ENCODE measurements around the gene LUM.
"Not testable (repeated sequence)": the region's sequence is repeated elsewhere in the genome, so short reads cannot be mapped to it uniquely, and the experiment has no call there.

Gene LUM

GRCh38 chr12:91109581-91110310 lies 1.5 kb downstream of the LUM start:
- DNase-seq, result no peak

- peak; percentile 69 for DNase-seq
Measured at GRCh38 chr12:91109148-91109564, 2.1 kb downstream of the LUM start.

GRCh38 chr12:91108196-91108755 lies 3.0 kb downstream of the LUM start:
- no peak for DNase-seq

DNA sequence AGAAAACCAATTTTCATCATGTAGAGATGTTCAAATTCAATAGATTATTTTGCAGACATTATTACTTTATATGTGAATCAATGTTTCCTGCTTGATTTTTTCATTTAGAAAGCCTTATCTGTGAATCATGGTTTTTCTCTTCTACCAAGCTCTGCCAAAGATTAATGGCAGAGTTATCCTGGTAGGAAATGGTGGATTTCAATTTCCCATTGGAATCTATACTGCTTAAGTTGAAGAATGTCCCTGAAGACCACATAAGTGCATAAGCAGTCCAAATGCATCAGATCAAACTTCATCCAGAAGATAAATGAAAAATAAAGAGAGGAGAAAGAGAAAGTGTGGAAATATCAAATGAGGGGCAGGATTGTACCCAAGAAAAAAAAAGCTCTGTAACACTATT lies 5.0 kb downstream of the LUM start:
- DNase-seq, result no peak

- no peak for DNase-seq
Measured at GRCh38 chr12:91105807-91106206, 5.5 kb downstream of the LUM start.

DNA sequence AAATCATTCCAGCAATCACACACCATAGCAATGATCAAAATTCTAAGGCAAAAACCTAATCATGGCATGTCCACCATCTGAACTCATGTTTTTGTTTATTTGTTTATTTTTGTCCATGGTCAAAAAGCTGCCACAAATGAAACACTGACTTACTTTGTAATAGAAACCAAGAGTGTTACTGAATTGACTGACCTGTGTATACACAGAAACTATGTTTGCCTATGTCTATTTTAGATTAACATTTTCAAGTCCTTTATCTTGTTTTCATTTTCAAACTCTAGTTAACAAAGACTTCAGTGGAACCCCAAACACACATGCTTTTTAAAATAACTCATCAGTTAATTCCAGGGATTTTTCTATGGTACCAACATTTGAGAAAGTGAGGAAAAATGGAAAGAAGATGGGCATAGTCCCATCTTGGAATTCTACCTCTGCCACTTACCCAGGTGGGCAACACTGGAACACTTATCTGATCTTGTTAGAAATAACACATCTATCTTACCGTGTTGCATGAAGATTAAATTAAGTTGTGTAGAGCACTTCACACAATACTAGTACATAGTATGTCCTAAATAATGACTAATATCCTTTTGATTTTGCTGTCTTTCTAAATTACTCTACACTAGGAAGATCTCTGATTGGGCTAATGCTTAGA lies 6.4 kb downstream of the LUM start:
- DNase-seq, result no peak

DNA sequence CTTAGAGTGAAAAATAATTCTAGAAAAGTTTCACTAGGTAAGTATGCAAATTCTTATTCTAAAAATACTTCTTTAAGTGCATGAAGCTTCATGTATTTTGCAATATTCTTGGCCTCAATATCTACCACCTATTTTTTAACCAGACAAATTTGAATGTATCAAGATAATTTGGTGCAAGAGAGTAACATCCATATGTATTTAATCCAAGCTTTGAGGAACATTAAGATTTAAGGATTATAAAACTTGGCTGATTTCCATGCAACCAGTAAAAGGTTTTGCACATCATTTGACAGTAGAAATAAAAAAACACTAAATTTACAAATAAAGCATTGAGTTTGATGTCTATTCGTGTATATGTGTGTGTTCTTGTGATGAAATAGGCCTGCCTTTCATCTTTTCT lies 7.7 kb downstream of the LUM start:
- no peak for DNase-seq

DNA sequence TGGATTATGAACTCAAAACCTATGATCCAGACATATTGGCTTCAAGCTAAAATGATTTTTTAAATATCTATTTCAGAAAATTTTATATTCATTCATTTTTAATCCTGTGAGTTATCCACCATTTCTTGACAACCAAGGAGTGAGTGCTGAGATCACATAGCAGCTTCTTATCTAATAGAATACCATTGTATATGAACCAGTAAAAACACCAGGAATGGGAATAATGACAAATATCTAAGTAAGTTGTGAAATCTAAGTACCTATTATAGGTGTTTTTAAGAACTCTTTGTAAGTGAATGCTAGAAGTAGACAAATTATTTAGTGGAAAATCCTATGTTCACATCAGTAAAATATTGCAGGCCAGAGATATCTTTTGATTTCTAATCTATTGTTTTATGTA lies 8.2 kb downstream of the LUM start:
- DNase-seq, result no peak

GRCh38 chr12:91100906-91101305 lies 10.4 kb downstream of the LUM start:
- no peak for DNase-seq

- DNase-seq, result no peak
Measured at GRCh38 chr12:91099836-91100235, 11.5 kb downstream of the LUM start.

DNA sequence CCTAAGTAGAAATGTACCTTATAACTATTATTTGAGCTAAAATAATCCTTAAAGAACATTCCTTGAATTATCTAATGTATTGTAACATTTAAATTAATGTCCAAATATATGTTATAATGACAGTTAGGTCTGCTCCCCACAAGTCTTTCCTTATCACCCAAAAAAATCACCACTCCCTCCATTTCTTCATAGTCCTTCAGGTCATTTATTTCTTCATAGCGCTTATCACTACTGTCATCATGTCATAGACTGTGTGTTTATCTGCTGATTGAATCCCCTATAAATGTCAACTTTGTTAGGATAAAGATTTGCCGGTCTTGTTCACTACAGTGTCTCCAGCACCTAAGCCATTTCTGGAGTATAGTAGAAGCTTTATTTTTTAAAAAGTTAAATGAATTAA lies 12.0 kb downstream of the LUM start:
- DNase-seq, result no peak

DNA sequence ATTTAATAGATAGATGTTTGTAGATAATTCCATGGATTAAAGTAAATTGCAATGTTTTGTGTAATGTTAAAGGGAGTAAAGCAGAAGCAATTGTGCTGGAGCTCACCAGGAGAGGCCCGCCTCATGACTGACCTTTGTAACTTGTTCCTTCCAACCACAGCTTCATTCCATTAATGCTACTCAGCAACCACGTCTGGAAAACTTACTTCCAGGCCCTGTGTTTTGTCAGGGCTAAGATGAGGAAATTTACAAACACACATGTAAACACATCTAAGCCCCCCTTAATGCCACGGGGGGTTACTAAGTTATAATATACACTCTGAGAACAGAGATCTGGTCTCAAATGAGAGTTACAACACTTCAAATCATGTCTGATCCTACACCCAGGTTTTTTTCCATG lies 12.4 kb downstream of the LUM start:
- DNase-seq, result no peak

- DNase-seq, result no peak
Measured at GRCh38 chr12:91098461-91098860, 12.8 kb downstream of the LUM start.

DNA sequence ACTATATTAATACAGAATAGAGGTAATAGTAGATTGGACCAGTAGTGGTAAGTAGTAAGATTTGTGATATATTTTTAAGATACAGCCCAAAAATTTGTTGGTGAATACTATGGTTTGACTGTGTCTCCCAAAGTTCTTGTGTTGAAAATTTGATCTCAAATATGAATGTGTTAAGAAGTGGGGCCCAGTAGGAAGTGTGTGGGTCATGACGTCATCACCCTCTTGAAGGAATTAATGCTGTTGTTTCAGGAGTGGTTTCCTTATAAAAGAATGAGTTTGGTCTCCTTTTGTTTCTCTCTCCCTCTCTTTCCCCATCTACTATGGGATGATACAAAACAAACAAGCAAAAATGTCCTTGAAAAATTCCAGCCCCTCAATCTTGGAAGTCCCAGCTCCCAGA lies 16.3 kb downstream of the LUM start:
- no peak for DNase-seq

- no peak for DNase-seq
Measured at GRCh38 chr12:91094032-91094662, 17.1 kb downstream of the LUM start.

DNA sequence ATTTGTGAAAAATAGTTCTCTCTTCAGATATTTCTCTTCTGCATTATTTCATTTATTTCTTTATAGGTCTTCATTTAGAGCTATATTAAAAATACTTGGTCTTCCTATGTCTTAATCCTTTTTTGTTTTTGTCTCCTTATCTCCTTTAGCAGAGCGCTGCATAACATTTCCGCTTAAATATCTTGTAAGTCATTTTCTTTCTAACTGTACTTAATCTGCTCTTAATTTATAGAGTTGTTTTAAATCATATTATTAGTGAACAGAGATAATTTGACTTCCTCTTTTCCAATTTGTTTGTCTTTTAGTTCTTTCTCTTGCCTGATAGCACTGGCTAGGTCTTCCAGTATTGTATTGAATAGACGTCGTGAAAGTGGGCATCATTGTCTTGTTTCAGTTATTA lies 18.0 kb downstream of the LUM start:
- no peak for DNase-seq

DNA sequence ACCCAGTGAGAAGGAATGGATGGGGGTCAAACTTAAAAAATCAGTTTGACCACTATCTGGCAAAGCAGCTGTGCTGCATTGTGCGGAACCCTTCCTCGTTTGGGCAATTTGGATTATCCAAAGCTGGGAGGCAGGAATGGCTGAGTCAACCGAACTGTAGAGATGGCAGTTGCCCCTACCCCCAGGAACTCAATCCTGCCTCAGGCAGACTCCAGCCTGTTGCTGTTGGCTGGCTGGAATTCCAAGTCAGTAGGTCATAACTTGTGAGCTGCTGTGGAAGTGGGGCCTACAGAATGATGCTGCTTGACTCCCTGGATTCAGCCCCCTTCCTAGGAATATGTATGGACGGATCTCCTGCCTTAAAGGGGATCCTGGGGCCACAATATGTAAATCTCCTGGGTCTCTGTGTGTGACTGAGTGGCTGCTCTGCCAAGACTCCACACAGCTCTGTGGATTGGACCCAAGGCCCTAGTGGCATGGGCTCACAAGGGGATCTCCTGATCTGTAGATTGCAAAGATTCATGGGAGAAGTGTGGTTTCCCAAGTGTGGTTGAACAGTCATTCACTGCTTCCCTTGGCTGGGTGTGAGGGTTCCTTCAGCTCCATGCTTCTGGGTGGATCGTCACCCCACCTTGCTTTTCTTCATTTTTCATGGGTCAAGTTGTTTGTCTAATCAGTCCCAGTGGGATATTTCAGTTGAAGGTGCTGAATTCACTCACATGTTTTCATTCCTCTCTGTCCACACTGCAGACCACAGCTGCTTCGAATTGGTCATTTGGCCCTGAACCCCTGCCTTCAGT lies 19.2 kb downstream of the LUM start:
- DNase-seq, result no peak

DNA sequence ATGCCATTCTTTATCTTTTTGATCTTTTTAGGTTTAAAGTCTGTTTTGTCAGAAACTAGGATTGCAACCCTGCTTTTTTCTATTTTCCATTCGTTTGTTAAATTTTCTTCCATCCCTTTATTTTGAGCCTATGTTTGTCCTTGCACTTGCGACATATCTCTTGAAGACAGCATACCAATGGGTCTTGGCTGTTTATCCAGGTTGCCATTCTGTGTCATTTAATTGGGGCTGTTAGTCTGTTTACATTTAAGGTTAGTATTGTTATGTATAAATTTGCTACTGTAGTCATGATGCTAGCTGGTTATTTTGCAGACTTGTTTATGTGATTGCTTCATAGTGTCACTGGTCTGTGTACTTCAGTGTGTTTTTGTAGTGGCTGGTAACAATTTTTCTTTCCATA lies 21.3 kb downstream of the LUM start:
- not testable (repeated sequence) for DNase-seq

GRCh38 chr12:91080041-91080440 lies 31.3 kb downstream of the LUM start:
- DNase-seq, result no peak

- DNase-seq, result no peak
Measured at GRCh38 chr12:91078501-91078900, 32.8 kb downstream of the LUM start.

DNA sequence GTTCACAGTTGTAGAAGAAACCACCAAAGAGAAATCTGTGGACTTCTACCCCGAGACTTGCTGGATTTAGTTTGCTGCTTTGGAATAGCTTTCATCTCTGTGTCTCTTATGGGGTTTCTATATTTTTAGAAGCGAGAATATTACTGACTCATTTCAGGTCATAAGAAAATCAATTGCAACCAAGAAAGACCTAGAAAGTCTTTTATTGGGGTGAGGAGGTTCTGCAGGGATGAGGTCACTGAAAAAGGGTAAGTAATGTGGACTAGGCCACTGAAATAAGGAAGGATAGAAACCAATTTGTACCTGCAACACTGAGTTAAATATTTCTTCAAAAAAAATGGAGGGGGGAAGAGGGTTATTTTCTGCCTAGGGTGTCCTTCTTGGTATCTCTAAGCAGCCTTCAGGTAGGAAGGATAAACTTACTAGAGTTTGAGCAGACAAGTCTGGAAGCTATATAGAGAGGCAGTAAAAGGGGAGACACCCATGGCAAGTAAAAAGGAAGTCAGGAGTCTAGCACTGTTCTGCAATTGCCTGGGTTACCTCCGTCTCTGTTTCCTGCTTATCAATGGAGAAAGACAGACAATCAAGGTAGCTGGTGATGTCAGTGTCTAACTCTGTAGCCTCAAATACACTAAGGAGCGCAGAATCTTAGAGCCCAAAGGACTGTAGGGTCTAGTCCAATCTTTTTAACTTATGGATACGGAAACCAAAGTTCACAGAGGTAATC lies 33.9 kb downstream of the LUM start:
- no peak for DNase-seq

DNA sequence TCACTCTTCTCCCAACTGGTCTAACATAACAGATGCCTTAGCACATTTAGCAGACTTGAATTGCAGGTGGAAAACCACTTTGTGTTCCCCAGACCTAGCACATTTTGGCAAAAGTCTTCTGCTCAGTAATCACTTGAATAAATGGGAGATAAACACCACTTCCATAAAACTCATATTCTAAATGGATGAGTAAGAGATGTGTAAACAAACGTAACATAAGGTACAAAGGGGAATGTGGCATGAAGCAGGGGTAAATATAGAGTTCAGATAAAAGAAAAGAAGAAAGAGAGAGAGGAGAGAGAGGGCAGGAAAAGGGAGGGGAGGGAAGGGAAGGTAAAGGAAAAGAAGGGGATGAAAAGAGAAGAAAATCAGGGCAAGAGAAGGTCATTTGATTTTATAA lies 36.4 kb downstream of the LUM start:
- DNase-seq, result no peak

Data from activated CD8-positive, alpha-beta memory T cell treated with anti-CD3 and anti-CD28 coated beads for 24 hours (primary cell).